ENCODE data around the gene BSG.
"Not testable (repeated sequence)": the region's sequence is repeated elsewhere in the genome, so short reads cannot be mapped to it uniquely, and the experiment has no call there.

The BSG gene

GRCh38 chr19:604355-604754 is 32.0 kb downstream of the BSG start:
- no peak for DNase-seq (ENCODE audit: low spot score)

- not testable (repeated sequence) for DNase-seq (ENCODE audit: low spot score)
Measured at GRCh38 chr19:605061-605971, 32.9 kb downstream of the BSG start.

- no peak for DNase-seq (ENCODE audit: low spot score)
Measured at GRCh38 chr19:607301-608154, 35.1 kb downstream of the BSG start.

GRCh38 chr19:608155-609003 is 36.0 kb downstream of the BSG start:
- no peak for DNase-seq (ENCODE audit: low spot score)

- DNase-seq (ENCODE audit: low spot score) = no peak
Measured at GRCh38 chr19:609004-609346, 36.6 kb downstream of the BSG start.

GRCh38 chr19:610071-610800 is 37.8 kb downstream of the BSG start:
- no peak for DNase-seq (ENCODE audit: low spot score)

- DNase-seq (ENCODE audit: low spot score) = no peak
Measured at GRCh38 chr19:610801-611480, 38.5 kb downstream of the BSG start.

GRCh38 chr19:611481-611868 is 39.1 kb downstream of the BSG start:
- DNase-seq (ENCODE audit: low spot score) = no peak

GRCh38 chr19:612941-613340 is 40.5 kb downstream of the BSG start:
- no peak for DNase-seq (ENCODE audit: low spot score)

GRCh38 chr19:613732-614567 is 41.6 kb downstream of the BSG start:
- no peak for DNase-seq (ENCODE audit: low spot score)

- no peak for DNase-seq (ENCODE audit: low spot score)
Measured at GRCh38 chr19:615619-616018, 43.2 kb downstream of the BSG start.

- no peak for DNase-seq (ENCODE audit: low spot score)
Measured at GRCh38 chr19:616062-616700, 43.8 kb downstream of the BSG start.

- DNase-seq (ENCODE audit: low spot score) = no peak
Measured at GRCh38 chr19:616747-617526, 44.5 kb downstream of the BSG start.

GRCh38 chr19:617551-618246 is 45.3 kb downstream of the BSG start:
- DNase-seq (ENCODE audit: low spot score) = no peak

- DNase-seq (ENCODE audit: low spot score) = no peak
Measured at GRCh38 chr19:618247-618619, 45.8 kb downstream of the BSG start.

GRCh38 chr19:618674-619285 is 46.4 kb downstream of the BSG start:
- DNase-seq (ENCODE audit: low spot score) = no peak

GRCh38 chr19:619286-620002 is 47.0 kb downstream of the BSG start:
- no peak for DNase-seq (ENCODE audit: low spot score)

Measured in ecto neural progenitor cell (in vitro differentiated cells).